Activated T-cell treated with anti-CD3 and anti-CD28 coated beads for 1 hour (primary cell): ENCODE measurements around the gene NR2F2.

Experiments used
- DNase-seq: peaks from one replicate; pipeline ENCODE4 v3.0.0-alpha.2; 2020; ENCODE audit warnings: low read depth

NR2F2 gene

GRCh38 chr15:96343113-96344059, 12.9 kb downstream of the NR2F2 start:
- no peak for DNase-seq

GRCh38 chr15:96344060-96344705, 13.7 kb downstream of the NR2F2 start:
- DNase-seq = no peak

- no peak for DNase-seq
Observed at GRCh38 chr15:96344706-96345559, 14.4 kb downstream of the NR2F2 start.

GRCh38 chr15:96345560-96346399, 15.3 kb downstream of the NR2F2 start:
- DNase-seq = no peak

GRCh38 chr15:96346409-96346970, 16.0 kb downstream of the NR2F2 start:
- DNase-seq = no peak

- no peak for DNase-seq
Observed at GRCh38 chr15:96347181-96348111, 16.9 kb downstream of the NR2F2 start.

- DNase-seq = no peak
Observed at GRCh38 chr15:96348112-96349027, 17.9 kb downstream of the NR2F2 start.

- no peak for DNase-seq
Observed at GRCh38 chr15:96349034-96349856, 18.7 kb downstream of the NR2F2 start.

GRCh38 chr15:96349857-96350720, 19.6 kb downstream of the NR2F2 start:
- DNase-seq = no peak

GRCh38 chr15:96350934-96351724, 20.6 kb downstream of the NR2F2 start:
- no peak for DNase-seq

GRCh38 chr15:96351761-96352603, 21.5 kb downstream of the NR2F2 start:
- no peak for DNase-seq

GRCh38 chr15:96352604-96353405, 22.3 kb downstream of the NR2F2 start:
- no peak for DNase-seq

GRCh38 chr15:96353416-96353929, 23.0 kb downstream of the NR2F2 start:
- DNase-seq = no peak
